GM23338 (cell line): ENCODE data around the gene MRPS5. TPM values are rescaled to one million over a fixed set of nuclear protein-coding genes. Genes with fewer than 3 reads are reported as not detected.
A peak's percentile ranks its signal among the peaks of the same experiment; 100 is the strongest.

Experiments used
- ATAC-seq: fragments of 200-7000 bp; cut with Tn5 transposase; 3 replicates; pipeline ENCODE4 v1.9.1; 2020
- DNase-seq: peaks from one replicate; pipeline ENCODE4 v3.0.0-alpha.2; 2015; ENCODE audit warnings: low spot score
- H2AFZ ChIP-seq: fragments of 200-600 bp; sonication (generic); 2 replicates; pipeline ENCODE4 v1.8.0; 2016; ENCODE audit warnings: antibody characterized with exemption, mild to moderate bottlenecking, moderate library complexity
- H3F3A ChIP-seq: fragments of 200-600 bp; sonication (generic); replicated peaks from 2 replicates; pipeline ENCODE4 v1.8.0; 2017; ENCODE audit warnings: antibody characterized with exemption, mixed run types, low read depth
- H3K27ac ChIP-seq: fragments of 200-600 bp; sonication (generic); 2 replicates; pipeline ENCODE4 v1.6.1; 2016; ENCODE audit warnings: low read depth
- H3K27me3 ChIP-seq: fragments of 200-600 bp; sonication (generic); 2 replicates; pipeline ENCODE4 v1.8.0; 2016; ENCODE audit warnings: mild to moderate bottlenecking, mixed run types, moderate library complexity; ENCODE audit not compliant: insufficient read depth
- H3K36me3 ChIP-seq: fragments of 200-600 bp; sonication (generic); 2 replicates; pipeline ENCODE4 v1.8.0; 2016; ENCODE audit warnings: mild to moderate bottlenecking; ENCODE audit not compliant: insufficient read depth
- H3K4me1 ChIP-seq: fragments of 200-600 bp; sonication (generic); 2 replicates; pipeline ENCODE4 v1.8.0; 2016; ENCODE audit warnings: mild to moderate bottlenecking, moderate library complexity; ENCODE audit not compliant: insufficient read depth
- H3K4me2 ChIP-seq: fragments of 200-600 bp; sonication (generic); 2 replicates; pipeline ENCODE4 v1.7.1; 2017; ENCODE audit warnings: mixed run types
- H3K4me3 ChIP-seq: fragments of 200-600 bp; sonication (generic); 2 replicates; pipeline ENCODE4 v1.6.1; 2016; ENCODE audit warnings: mixed run types
- H3K79me2 ChIP-seq: fragments of 200-600 bp; sonication (generic); replicated peaks from 2 replicates; pipeline ENCODE4 v1.8.0; 2017; ENCODE audit warnings: mild to moderate bottlenecking; ENCODE audit not compliant: insufficient read depth
- H3K9me2 ChIP-seq: fragments of 200-600 bp; sonication (generic); 2 replicates; pipeline ENCODE4 v1.8.0; 2017; ENCODE audit not compliant: insufficient read depth
- H4K20me1 ChIP-seq: fragments of 200-600 bp; sonication (generic); replicated peaks from 2 replicates; pipeline ENCODE4 v1.8.0; 2017; ENCODE audit warnings: mild to moderate bottlenecking; ENCODE audit not compliant: insufficient read depth
- H3K27ac Mint-ChIP-seq: 2 replicates; pipeline ENCODE4 v1.8.0; 2020; ENCODE audit warnings: inconsistent platforms, mild to moderate bottlenecking, moderate library complexity, mixed read lengths
- H3K27me3 Mint-ChIP-seq: 3 replicates; pipeline ENCODE4 v1.8.0; 2022; ENCODE audit warnings: low read depth, mild to moderate bottlenecking, moderate library complexity, mixed read lengths, inconsistent platforms; ENCODE audit not compliant: insufficient read depth, poor library complexity
- H3K36me3 Mint-ChIP-seq: 3 replicates; pipeline ENCODE4 v1.8.0; 2021; ENCODE audit warnings: low read depth, mild to moderate bottlenecking, inconsistent platforms, moderate library complexity, mixed read lengths
- H3K4me1 Mint-ChIP-seq: 3 replicates; pipeline ENCODE4 v1.8.0; 2020; ENCODE audit warnings: mild to moderate bottlenecking, inconsistent platforms, mixed read lengths
- H3K4me3 Mint-ChIP-seq: 3 replicates; pipeline ENCODE4 v1.8.0; 2021; ENCODE audit warnings: moderate library complexity, mild to moderate bottlenecking, inconsistent platforms, mixed read lengths
- H3K9me3 Mint-ChIP-seq: 3 replicates; pipeline ENCODE4 v1.8.0; 2020; ENCODE audit warnings: moderate library complexity, mild to moderate bottlenecking, inconsistent platforms, mixed read lengths
- CREB1 ChIP-seq: fragments of 250-450 bp; sonication (Bioruptor Pico); IDR thresholded peaks from 2 replicates; pipeline ENCODE4 v1.5.0; 2020; ENCODE audit warnings: low read depth, mild to moderate bottlenecking, moderate library complexity
- ETS1 ChIP-seq: IDR thresholded peaks from 2 replicates; pipeline ENCODE4 v1.6.1; 2016; ENCODE audit warnings: antibody characterized with exemption
- NANOG ChIP-seq: IDR thresholded peaks from 2 replicates; pipeline ENCODE4 v1.6.1; 2016; ENCODE audit warnings: antibody characterized with exemption, borderline replicate concordance
- POLR2AphosphoS5 ChIP-seq: IDR thresholded peaks from 2 replicates; pipeline ENCODE4 v1.6.1; 2016; ENCODE audit warnings: antibody characterized with exemption, low read depth
- REST ChIP-seq: IDR thresholded peaks from one replicate; pipeline ENCODE4 v1.6.1; 2018; ENCODE audit warnings: antibody characterized with exemption; ENCODE audit not compliant: unreplicated experiment
- ZNF462 ChIP-seq: fragments of 250-450 bp; sonication (Bioruptor Pico); IDR thresholded peaks from 2 replicates; pipeline ENCODE4 v1.5.0; 2020; ENCODE audit warnings: mild to moderate bottlenecking, moderate library complexity
- polyA plus RNA-seq: library from polyadenylated mRNA; unstranded; fragments of >200 nt; fragmentation: Nextera tagmentation; extraction: Ambion mirVana; gene quantifications from 2 replicates; pipeline ENCODE4 v1.2.1, GENCODE V29; 2016
- total RNA-seq: library from RNA; depleted of rRNA; stranded (reverse); fragments of >200 nt; shearing (Covaris generic); gene quantifications from 2 replicates; pipeline ENCODE4 v1.2.3, GENCODE V29; 2014

The MRPS5 gene
- total and polyA plus RNA-seq, 2 experiments from 2014 or later: 51.9 to 79.0 TPM

- peaks cover 23% of the 10 kb centered on the region; the same call in 1 of the 2 replicates for H3K27me3 ChIP-seq
- peak; percentile 13 for ATAC-seq
Observed at GRCh38 chr2:95079199-95079683, 42.4 kb downstream of the MRPS5 start.

More at GRCh38 chr2:95079199-95079683, 42.4 kb downstream of the MRPS5 start:
- peaks cover 14% of the 10 kb centered on the region for H3K27me3 Mint-ChIP-seq
- peak overlapping the region; percentile 36; the same call in 1 of the 2 replicates for H3K27ac ChIP-seq
- peaks cover 23% of the 10 kb centered on the region for H3K4me1 Mint-ChIP-seq
- H3K9me3 Mint-ChIP-seq: no peaks in the 10 kb centered on the region; the same call in 2 of the 3 replicates
- peak overlapping the region; percentile 58 for H3K4me2 ChIP-seq
- H3K9me2 ChIP-seq: no peaks in the 10 kb centered on the region
- peak; percentile 66 for DNase-seq
- H3K36me3 ChIP-seq: no peaks in the 10 kb centered on the region
- H3F3A ChIP-seq: no peaks in the 10 kb centered on the region
- no peaks in the 10 kb centered on the region for H4K20me1 ChIP-seq
- H3K4me3 Mint-ChIP-seq: 0 out of 3 replicates have a peak overlapping the region, but pooled peaks have one; percentile 17
- TF ChIP-seq REST: no peak
- TF ChIP-seq CREB1 (CRISPR knock-in tag): peak; percentile 75
- TF ChIP-seq ETS1: no peak
- TF ChIP-seq ZNF462: no peak
- TF ChIP-seq POLR2AphosphoS5: no peak
- peak; percentile 66; the same call in 1 of the 2 replicates for TF ChIP-seq NANOG
- no peak overlapping the region for H2AFZ ChIP-seq
- H3K27ac Mint-ChIP-seq: no peak overlapping the region
- no peaks in the 10 kb centered on the region for H3K79me2 ChIP-seq
- H3K4me1 ChIP-seq: peaks cover 16% of the 10 kb centered on the region; the same call in 1 of the 2 replicates
- H3K36me3 Mint-ChIP-seq: peaks cover 5% of the 10 kb centered on the region; the same call in 2 of the 3 replicates
- peak overlapping the region; percentile 7; the same call in 1 of the 2 replicates for H3K4me3 ChIP-seq
